Suprapubic skin (tissue), 4 donors: ENCODE data around the gene ANKS1A. TPM values are rescaled to one million over a fixed set of nuclear protein-coding genes. Genes with fewer than 3 reads are reported as not detected.
"Not testable (repeated sequence)": the region's sequence is repeated elsewhere in the genome, so short reads cannot be mapped to it uniquely, and the experiment has no call there.

Experiments used
- DNase-seq, 2 donors: peaks; one replicate each; pipeline ENCODE4 v3.0.0-alpha.2; 2019; ENCODE audit warnings: low spot score in 2 of 2
- H3K27ac ChIP-seq: fragments of 200-600 bp; sonication (generic); one replicate; pipeline ENCODE4 v1.5.1; 2019
- H3K27me3 ChIP-seq: fragments of 200-600 bp; sonication (generic); one replicate; pipeline ENCODE4 v1.5.1; 2019
- H3K36me3 ChIP-seq: fragments of 200-600 bp; sonication (generic); one replicate; pipeline ENCODE4 v1.5.1; 2019
- H3K4me1 ChIP-seq: fragments of 200-600 bp; sonication (generic); one replicate; pipeline ENCODE4 v1.5.1; 2019
- H3K4me3 ChIP-seq: fragments of 200-600 bp; sonication (generic); one replicate; pipeline ENCODE4 v1.5.1; 2019; ENCODE audit warnings: mild to moderate bottlenecking
- H3K9me3 ChIP-seq: fragments of 200-600 bp; sonication (generic); one replicate; pipeline ENCODE4 v1.5.1; 2019
- CTCF ChIP-seq, 2 donors: fragments of 200-600 bp in 1 of 2; fragments of 450-650 bp in 1 of 2; sonication (generic) in 1 of 2; IDR thresholded peaks; one replicate each; pipeline ENCODE4 v1.5.1; 2016 to 2019; ENCODE audit warnings: antibody characterized with exemption in 2 of 2, mild to moderate bottlenecking in 1 of 2, moderate library complexity in 1 of 2
- EP300 ChIP-seq: sonication (generic); formaldehyde crosslinking; IDR thresholded peaks from one replicate; pipeline ENCODE4 v1.6.1; 2017; ENCODE audit warnings: antibody characterized with exemption
- POLR2A ChIP-seq, 2 donors: fragments of 450-650 bp; IDR thresholded peaks; one replicate each; pipeline ENCODE4 v1.6.1; 2017; ENCODE audit warnings: antibody characterized with exemption in 2 of 2, mild to moderate bottlenecking in 2 of 2, moderate library complexity in 2 of 2
- POLR2AphosphoS5 ChIP-seq, 3 donors: sonication (generic); formaldehyde crosslinking; IDR thresholded peaks; one replicate each; pipeline ENCODE4 v1.6.1; 2017; ENCODE audit warnings: antibody characterized with exemption in 3 of 3
- WGBS: methylation state at CpG from one replicate; pipeline ENCODE4 v1.1.5; 2018; 5-methylcytosine and 5-hydroxymethylcytosine counted together
- total RNA-seq, 4 donors: library from RNA; depleted of rRNA; stranded (reverse); fragments of >200 nt; gene quantifications; one replicate each; pipeline ENCODE4 v1.1.0, GENCODE V29; 2016

Gene ANKS1A
- total RNA-seq, 4 donors from 2014 or later = 24.7 to 34.6 (median 30.5) TPM

DNA sequence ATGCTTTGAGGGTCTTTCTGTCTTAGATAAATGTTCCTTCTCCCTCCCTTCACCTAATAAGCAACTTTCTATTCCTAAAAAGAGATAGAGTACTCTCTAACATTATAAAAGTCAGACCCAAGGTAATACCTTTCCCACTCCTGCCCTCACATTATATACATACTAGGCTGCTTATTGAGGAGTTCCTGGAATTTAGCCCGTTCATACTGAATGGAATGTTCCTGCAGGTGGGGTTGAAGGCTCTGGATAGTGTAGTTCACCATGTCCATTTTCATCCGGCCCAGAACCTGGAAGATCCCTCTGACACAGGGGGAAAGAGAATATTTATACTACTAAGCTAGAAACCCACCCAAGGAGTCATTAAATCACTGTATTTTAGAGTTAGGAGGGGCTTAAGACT lies 231.7 kb downstream of the ANKS1A start:
- H3K4me1 ChIP-seq = no peaks in the 10 kb centered on the region
- WGBS = 98% methylated on average over 2 of the region's 2 CpGs
- TF ChIP-seq EP300 (no peak), CTCF (IDR thresholded peaks at IDR 0.05) (no peak)
- no peaks in the 10 kb centered on the region for H3K9me3 ChIP-seq
- H3K27ac ChIP-seq = no peak overlapping the region
- no peak for DNase-seq
- no peaks in the 10 kb centered on the region for H3K27me3 ChIP-seq
- H3K36me3 ChIP-seq = no peaks in the 10 kb centered on the region
- H3K4me3 ChIP-seq = no peak overlapping the region

GRCh38 chr6:35124356-35124755 lies 235.3 kb downstream of the ANKS1A start:
- no peak for DNase-seq
- no peak for TF ChIP-seq POLR2AphosphoS5 (IDR thresholded peaks at IDR 0.05)
- no peak for TF ChIP-seq CTCF (IDR thresholded peaks at IDR 0.05)
- no peak for TF ChIP-seq EP300
- TF ChIP-seq POLR2A (IDR thresholded peaks at IDR 0.05) = no peak
- no peak overlapping the region for H3K27ac ChIP-seq
- no peaks in the 10 kb centered on the region for H3K9me3 ChIP-seq
- WGBS = 97% methylated on average over 1 of the region's 1 CpG
- H3K27me3 ChIP-seq = no peaks in the 10 kb centered on the region
- H3K4me3 ChIP-seq = no peak overlapping the region
- no peaks in the 10 kb centered on the region for H3K4me1 ChIP-seq
- no peaks in the 10 kb centered on the region for H3K36me3 ChIP-seq

DNA sequence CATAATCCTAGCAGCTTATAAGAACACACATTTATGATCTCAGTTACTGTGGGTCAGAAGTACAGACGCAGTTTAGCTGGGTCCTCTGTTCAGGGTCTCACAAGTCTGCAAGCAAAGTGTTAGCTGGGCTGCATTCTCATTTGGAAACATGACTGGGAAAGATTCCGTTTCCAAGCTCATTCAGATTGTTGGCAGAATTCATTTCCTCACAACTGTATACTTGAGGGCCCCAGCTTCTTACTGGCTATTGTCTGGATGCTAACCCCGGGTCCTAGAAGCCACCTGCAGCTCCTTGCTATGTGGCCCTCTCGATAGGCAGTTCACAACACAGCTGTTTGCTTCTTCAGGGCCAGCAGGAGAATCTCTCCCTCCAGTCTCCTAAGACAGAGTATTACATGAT lies 239.0 kb downstream of the ANKS1A start:
- DNase-seq = no peak
- no peaks in the 10 kb centered on the region for H3K9me3 ChIP-seq
- WGBS = 75% methylated on average over 4 of the region's 4 CpGs
- TF ChIP-seq POLR2A (IDR thresholded peaks at IDR 0.05) (no peak), POLR2AphosphoS5 (IDR thresholded peaks at IDR 0.05) (no peak), EP300 (no peak), CTCF (IDR thresholded peaks at IDR 0.05) (no peak)
- no peaks in the 10 kb centered on the region for H3K36me3 ChIP-seq
- no peak overlapping the region for H3K27ac ChIP-seq
- no peaks in the 10 kb centered on the region for H3K4me1 ChIP-seq
- H3K4me3 ChIP-seq = no peak overlapping the region
- H3K27me3 ChIP-seq = no peaks in the 10 kb centered on the region

GRCh38 chr6:35128496-35128895 lies 239.4 kb downstream of the ANKS1A start:
- H3K4me3 ChIP-seq = no peak overlapping the region
- no peak overlapping the region for H3K27ac ChIP-seq
- TF ChIP-seq POLR2A (IDR thresholded peaks at IDR 0.05) (no peak), CTCF (IDR thresholded peaks at IDR 0.05) (no peak), POLR2AphosphoS5 (IDR thresholded peaks at IDR 0.05) (no peak), EP300 (no peak)
- no peaks in the 10 kb centered on the region for H3K4me1 ChIP-seq
- no peaks in the 10 kb centered on the region for H3K9me3 ChIP-seq
- H3K36me3 ChIP-seq = no peaks in the 10 kb centered on the region
- DNase-seq = no peak
- H3K27me3 ChIP-seq = no peaks in the 10 kb centered on the region
- 79% methylated on average over 3 of the region's 3 CpGs for WGBS

- no peaks in the 10 kb centered on the region for H3K36me3 ChIP-seq
- TF ChIP-seq EP300 (no peak), POLR2A (IDR thresholded peaks at IDR 0.05) (no peak), CTCF (IDR thresholded peaks at IDR 0.05) (no peak), POLR2AphosphoS5 (IDR thresholded peaks at IDR 0.05) (no peak)
- no peaks in the 10 kb centered on the region for H3K27me3 ChIP-seq
- H3K4me3 ChIP-seq = no peak overlapping the region
- peaks cover 7% of the 10 kb centered on the region for H3K4me1 ChIP-seq
- no peaks in the 10 kb centered on the region for H3K9me3 ChIP-seq
- H3K27ac ChIP-seq = no peak overlapping the region
- WGBS = 58% methylated on average over 4 of the region's 4 CpGs
- no peak for DNase-seq
Observed at GRCh38 chr6:35136185-35136584, 247.1 kb downstream of the ANKS1A start.

- not testable (repeated sequence) for H3K27me3 ChIP-seq, DNase-seq, H3K27ac ChIP-seq, H3K9me3 ChIP-seq, H3K4me3 ChIP-seq, H3K36me3 ChIP-seq
- peaks cover 11% of the 10 kb centered on the region for H3K4me1 ChIP-seq
- 83% methylated on average over 3 of the region's 3 CpGs for WGBS
Observed at GRCh38 chr6:35138191-35138590, 249.1 kb downstream of the ANKS1A start.
